SU-DHL-6 (cell line): ENCODE results near the gene PRKAR1B.

Experiments
- H2AFZ ChIP-seq: fragments of 200-600 bp; sonication (generic); 2 replicates; pipeline ENCODE4 v1.6.1; 2014; ENCODE audit warnings: low read depth, mild to moderate bottlenecking, moderate library complexity, mixed read lengths, antibody characterized with exemption, low read length; ENCODE audit not compliant: severe bottlenecking
- H3F3A ChIP-seq: fragments of 200-600 bp; shearing (Covaris generic); 2 replicates; pipeline ENCODE4 v1.6.0; 2016; ENCODE audit warnings: antibody characterized with exemption, mild to moderate bottlenecking; ENCODE audit not compliant: insufficient read depth
- H3K27ac ChIP-seq: fragments of 200-600 bp; sonication (generic); 2 replicates; pipeline ENCODE4 v1.5.1; 2016; ENCODE audit warnings: low read depth, mild to moderate bottlenecking, low read length, moderate library complexity, mixed read lengths
- H3K27me3 ChIP-seq: fragments of 200-600 bp; sonication (generic), shearing (Covaris generic); 2 replicates; pipeline ENCODE4 v1.6.0; 2014; ENCODE audit warnings: mild to moderate bottlenecking, low read length
- H3K36me3 ChIP-seq: fragments of 200-600 bp; sonication (generic); 2 replicates; pipeline ENCODE4 v1.6.1; 2014; ENCODE audit warnings: mild to moderate bottlenecking, low read length, mixed read lengths
- H3K4me2 ChIP-seq: fragments of 300-600, 200-600 bp; shearing (Covaris generic), sonication (generic); 2 replicates; pipeline ENCODE4 v1.6.0; 2014; ENCODE audit warnings: low read length, low read depth, mild to moderate bottlenecking; ENCODE audit not compliant: poor library complexity, severe bottlenecking
- H3K4me3 ChIP-seq: fragments of 200-600 bp; sonication (generic); 2 replicates; pipeline ENCODE4 v1.5.1; 2014; ENCODE audit warnings: antibody characterized with exemption, low read length, mild to moderate bottlenecking, mixed read lengths; ENCODE audit not compliant: insufficient read depth, poor library complexity, severe bottlenecking
- H3K79me2 ChIP-seq: fragments of 200-600 bp; sonication (generic); 2 replicates; pipeline ENCODE4 v1.6.1; 2014; ENCODE audit warnings: mild to moderate bottlenecking, low read length, moderate library complexity; ENCODE audit not compliant: insufficient read depth
- H3K9ac ChIP-seq: fragments of 200-600 bp; sonication (generic); 2 replicates; pipeline ENCODE4 v1.7.0; 2014; ENCODE audit warnings: mild to moderate bottlenecking, low read length
- H3K9me2 ChIP-seq: fragments of 200-600 bp; sonication (generic); replicated peaks from 2 replicates; pipeline ENCODE4 v1.6.1; 2014; ENCODE audit warnings: low read length; ENCODE audit not compliant: insufficient read depth
- H3K9me3 ChIP-seq: fragments of 200-600 bp; sonication (generic); 2 replicates; pipeline ENCODE4 v1.6.1; 2014; ENCODE audit warnings: low read length, mixed read lengths; ENCODE audit not compliant: insufficient read depth
- H4K20me1 ChIP-seq: fragments of 200-600 bp; sonication (generic); 2 replicates; pipeline ENCODE4 v1.6.1; 2014; ENCODE audit warnings: low read depth, mild to moderate bottlenecking, antibody characterized with exemption, low read length, moderate library complexity, mixed read lengths
- CTCF ChIP-seq: fragments of 200-600 bp; sonication (generic); IDR thresholded peaks from one replicate; pipeline ENCODE4 v1.5.1; 2017; ENCODE audit warnings: antibody characterized with exemption, mild to moderate bottlenecking, low read length, moderate library complexity; ENCODE audit not compliant: insufficient read depth, poor library complexity, severe bottlenecking
- EZH2phosphoT487 ChIP-seq: fragments of 200-600 bp; sonication (generic), shearing (Covaris generic); conservative IDR thresholded peaks from 2 replicates; pipeline ENCODE4 v1.6.1; 2018; ENCODE audit warnings: mild to moderate bottlenecking, antibody characterized with exemption, low read length, moderate library complexity, mixed read lengths

Gene PRKAR1B

GRCh38 chr7:732556-732955 lies 5.5 kb upstream of the PRKAR1B start:
- no peak overlapping the region for H2AFZ ChIP-seq
- H3K9ac ChIP-seq = no peak overlapping the region
- H3K4me3 ChIP-seq = no peak overlapping the region
- no peaks in the 10 kb centered on the region for H3K27me3 ChIP-seq
- no peak for TF ChIP-seq CTCF
- no peak for TF ChIP-seq EZH2phosphoT487
- no peak overlapping the region for H3K4me2 ChIP-seq
- H3K79me2 ChIP-seq = peaks cover 62% of the 10 kb centered on the region
- no peaks in the 10 kb centered on the region for H3F3A ChIP-seq
- H3K36me3 ChIP-seq = peaks cover 20% of the 10 kb centered on the region
- H4K20me1 ChIP-seq = no peaks in the 10 kb centered on the region
- no peaks in the 10 kb centered on the region for H3K9me2 ChIP-seq
- peaks cover 18% of the 10 kb centered on the region; the same call in 1 of the 2 replicates for H3K9me3 ChIP-seq
- no peak overlapping the region for H3K27ac ChIP-seq

- Histone ChIP-seq H4K20me1 (no peaks in the 10 kb centered on the region), H2AFZ (no peak overlapping the region), H3F3A (no peaks in the 10 kb centered on the region), H3K9me3 (peaks cover 18% of the 10 kb centered on the region; the same call in 1 of the 2 replicates), H3K4me2 (no peak overlapping the region), H3K4me3 (no peak overlapping the region), H3K36me3 (peaks cover 20% of the 10 kb centered on the region), H3K27me3 (no peaks in the 10 kb centered on the region), H3K79me2 (peaks cover 59% of the 10 kb centered on the region), H3K9me2 (no peaks in the 10 kb centered on the region), H3K27ac (no peak overlapping the region), H3K9ac (no peak overlapping the region)
- TF ChIP-seq CTCF = no peak
- TF ChIP-seq EZH2phosphoT487 = no peak
Observed at GRCh38 chr7:732094-732541, 5.0 kb upstream of the PRKAR1B start.

- Histone ChIP-seq H4K20me1 (no peaks in the 10 kb centered on the region), H3K27me3 (no peaks in the 10 kb centered on the region), H3K9me3 (peaks cover 18% of the 10 kb centered on the region; the same call in 1 of the 2 replicates), H3F3A (no peaks in the 10 kb centered on the region), H3K9ac (no peak overlapping the region), H3K27ac (no peak overlapping the region), H2AFZ (no peak overlapping the region), H3K79me2 (peaks cover 56% of the 10 kb centered on the region), H3K4me3 (no peak overlapping the region), H3K36me3 (peaks cover 20% of the 10 kb centered on the region), H3K4me2 (no peak overlapping the region), H3K9me2 (no peaks in the 10 kb centered on the region)
- TF ChIP-seq CTCF = no peak
- TF ChIP-seq EZH2phosphoT487 = no peak
Observed at GRCh38 chr7:731440-732085, 4.5 kb upstream of the PRKAR1B start.
